ENCODE measurements around the gene UAP1L1.

DNA sequence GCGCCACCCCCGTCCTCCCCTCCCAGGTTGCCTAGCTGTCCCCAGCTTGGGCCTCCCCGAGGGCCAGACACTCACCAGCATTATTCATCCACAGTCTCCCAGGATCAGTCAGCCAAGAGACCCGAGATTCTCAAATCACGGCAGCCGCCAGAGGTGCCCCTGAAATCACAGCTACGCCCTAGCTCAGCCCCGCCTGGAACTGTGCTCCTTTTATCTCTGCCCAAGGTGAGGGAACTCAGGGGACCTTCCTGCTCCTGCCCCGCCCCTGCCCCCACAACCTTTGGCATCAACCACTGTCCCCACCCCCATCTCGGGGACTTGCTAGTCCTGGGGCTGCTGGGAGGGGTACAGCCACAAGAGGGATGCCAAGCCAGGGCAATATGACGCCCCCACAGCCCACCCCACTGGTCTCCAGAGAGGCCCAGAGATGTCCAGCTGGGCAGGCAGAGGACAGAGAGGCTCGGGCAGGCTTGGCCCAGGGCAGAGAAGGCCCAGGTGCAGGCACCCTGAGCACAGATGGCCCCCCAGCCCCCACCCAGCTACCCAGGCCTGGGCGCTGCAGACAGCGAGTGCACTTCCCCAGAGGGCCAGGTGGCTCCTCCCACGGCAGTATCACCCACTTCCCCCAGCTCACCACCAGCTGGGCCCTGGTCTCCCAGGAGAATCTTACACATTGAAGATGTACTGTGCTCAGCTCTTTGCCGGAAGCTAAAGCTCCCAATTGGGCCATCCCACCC is 45.2 kb upstream of the UAP1L1 start, which contains the start of gene FUT7:
- TF ChIP-seq, protein P1, sequence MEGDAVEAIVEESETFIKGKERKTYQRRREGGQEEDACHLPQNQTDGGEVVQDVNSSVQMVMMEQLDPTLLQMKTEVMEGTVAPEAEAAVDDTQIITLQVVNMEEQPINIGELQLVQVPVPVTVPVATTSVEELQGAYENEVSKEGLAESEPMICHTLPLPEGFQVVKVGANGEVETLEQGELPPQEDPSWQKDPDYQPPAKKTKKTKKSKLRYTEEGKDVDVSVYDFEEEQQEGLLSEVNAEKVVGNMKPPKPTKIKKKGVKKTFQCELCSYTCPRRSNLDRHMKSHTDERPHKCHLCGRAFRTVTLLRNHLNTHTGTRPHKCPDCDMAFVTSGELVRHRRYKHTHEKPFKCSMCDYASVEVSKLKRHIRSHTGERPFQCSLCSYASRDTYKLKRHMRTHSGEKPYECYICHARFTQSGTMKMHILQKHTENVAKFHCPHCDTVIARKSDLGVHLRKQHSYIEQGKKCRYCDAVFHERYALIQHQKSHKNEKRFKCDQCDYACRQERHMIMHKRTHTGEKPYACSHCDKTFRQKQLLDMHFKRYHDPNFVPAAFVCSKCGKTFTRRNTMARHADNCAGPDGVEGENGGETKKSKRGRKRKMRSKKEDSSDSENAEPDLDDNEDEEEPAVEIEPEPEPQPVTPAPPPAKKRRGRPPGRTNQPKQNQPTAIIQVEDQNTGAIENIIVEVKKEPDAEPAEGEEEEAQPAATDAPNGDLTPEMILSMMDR (IDR thresholded peaks at IDR 0.05; ENCODE audit: poor library complexity, severe bottlenecking), result no peak
- no peak for TF ChIP-seq EZH2 (IDR thresholded peaks at IDR 0.05; ENCODE audit: borderline replicate concordance, insufficient read depth, low read length, poor library complexity, severe bottlenecking)
- TF ChIP-seq, protein P2, sequence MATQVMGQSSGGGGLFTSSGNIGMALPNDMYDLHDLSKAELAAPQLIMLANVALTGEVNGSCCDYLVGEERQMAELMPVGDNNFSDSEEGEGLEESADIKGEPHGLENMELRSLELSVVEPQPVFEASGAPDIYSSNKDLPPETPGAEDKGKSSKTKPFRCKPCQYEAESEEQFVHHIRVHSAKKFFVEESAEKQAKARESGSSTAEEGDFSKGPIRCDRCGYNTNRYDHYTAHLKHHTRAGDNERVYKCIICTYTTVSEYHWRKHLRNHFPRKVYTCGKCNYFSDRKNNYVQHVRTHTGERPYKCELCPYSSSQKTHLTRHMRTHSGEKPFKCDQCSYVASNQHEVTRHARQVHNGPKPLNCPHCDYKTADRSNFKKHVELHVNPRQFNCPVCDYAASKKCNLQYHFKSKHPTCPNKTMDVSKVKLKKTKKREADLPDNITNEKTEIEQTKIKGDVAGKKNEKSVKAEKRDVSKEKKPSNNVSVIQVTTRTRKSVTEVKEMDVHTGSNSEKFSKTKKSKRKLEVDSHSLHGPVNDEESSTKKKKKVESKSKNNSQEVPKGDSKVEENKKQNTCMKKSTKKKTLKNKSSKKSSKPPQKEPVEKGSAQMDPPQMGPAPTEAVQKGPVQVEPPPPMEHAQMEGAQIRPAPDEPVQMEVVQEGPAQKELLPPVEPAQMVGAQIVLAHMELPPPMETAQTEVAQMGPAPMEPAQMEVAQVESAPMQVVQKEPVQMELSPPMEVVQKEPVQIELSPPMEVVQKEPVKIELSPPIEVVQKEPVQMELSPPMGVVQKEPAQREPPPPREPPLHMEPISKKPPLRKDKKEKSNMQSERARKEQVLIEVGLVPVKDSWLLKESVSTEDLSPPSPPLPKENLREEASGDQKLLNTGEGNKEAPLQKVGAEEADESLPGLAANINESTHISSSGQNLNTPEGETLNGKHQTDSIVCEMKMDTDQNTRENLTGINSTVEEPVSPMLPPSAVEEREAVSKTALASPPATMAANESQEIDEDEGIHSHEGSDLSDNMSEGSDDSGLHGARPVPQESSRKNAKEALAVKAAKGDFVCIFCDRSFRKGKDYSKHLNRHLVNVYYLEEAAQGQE (IDR thresholded peaks at IDR 0.05; ENCODE audit: borderline replicate concordance), result no peak
- TF ChIP-seq POLR2AphosphoS5 (IDR thresholded peaks at IDR 0.05), result no peak
- no peak for TF ChIP-seq RAD21 (conservative IDR thresholded peaks at IDR 0.05)
- no peak for TF ChIP-seq MXI1 (conservative IDR thresholded peaks at IDR 0.05; ENCODE audit: poor library complexity, severe bottlenecking)
- no peak for TF ChIP-seq EP300 (conservative IDR thresholded peaks at IDR 0.05; ENCODE audit: poor library complexity, severe bottlenecking)

Data from neural cell (in vitro differentiated cells).